Epidermal melanocyte (primary cell): ENCODE measurements around the gene HOXD4.

Source experiments
- DNase-seq: peaks from one replicate; pipeline ENCODE4 v3.0.0; 2011; ENCODE audit warnings: low spot score; ENCODE audit not compliant: insufficient read length

HOXD4 gene

GRCh38 chr2:176170602-176171305 lies 19.4 kb downstream of the HOXD4 start:
- DNase-seq, result no peak

GRCh38 chr2:176171351-176172006 lies 20.1 kb downstream of the HOXD4 start:
- DNase-seq, result no peak

GRCh38 chr2:176172007-176172894 lies 20.9 kb downstream of the HOXD4 start:
- DNase-seq, result no peak

GRCh38 chr2:176172895-176173566 lies 21.7 kb downstream of the HOXD4 start:
- DNase-seq, result no peak

GRCh38 chr2:176173567-176174381 lies 22.4 kb downstream of the HOXD4 start:
- DNase-seq, result no peak

GRCh38 chr2:176174382-176174823 lies 23.1 kb downstream of the HOXD4 start:
- DNase-seq, result no peak

GRCh38 chr2:176174824-176175708 lies 23.7 kb downstream of the HOXD4 start:
- DNase-seq, result no peak

- DNase-seq, result no peak
These were observed 24.6 kb downstream of the HOXD4 start for GRCh38 chr2:176175709-176176607.

GRCh38 chr2:176177580-176178037 lies 26.3 kb downstream of the HOXD4 start:
- no peak for DNase-seq

GRCh38 chr2:176178038-176178756 lies 26.8 kb downstream of the HOXD4 start:
- DNase-seq, result no peak

GRCh38 chr2:176178757-176179295 lies 27.5 kb downstream of the HOXD4 start:
- no peak for DNase-seq

- DNase-seq, result no peak
These were observed 30.2 kb downstream of the HOXD4 start for GRCh38 chr2:176181551-176181950.

- DNase-seq, result no peak
These were observed 31.3 kb downstream of the HOXD4 start for GRCh38 chr2:176182671-176183070.

- no peak for DNase-seq
These were observed 33.4 kb downstream of the HOXD4 start for GRCh38 chr2:176184749-176185148.

- no peak for DNase-seq
These were observed 34.7 kb downstream of the HOXD4 start for GRCh38 chr2:176186024-176186423.

GRCh38 chr2:176187200-176187898 lies 36.0 kb downstream of the HOXD4 start:
- no peak for DNase-seq
